ENCODE measurements around the gene ECI1. TPM values are rescaled to one million over a fixed set of nuclear protein-coding genes. Genes with fewer than 3 reads are reported as not detected.

Gene ECI1
- total RNA-seq, 1 experiment from 2014 or later: 95.4 TPM

DNA sequence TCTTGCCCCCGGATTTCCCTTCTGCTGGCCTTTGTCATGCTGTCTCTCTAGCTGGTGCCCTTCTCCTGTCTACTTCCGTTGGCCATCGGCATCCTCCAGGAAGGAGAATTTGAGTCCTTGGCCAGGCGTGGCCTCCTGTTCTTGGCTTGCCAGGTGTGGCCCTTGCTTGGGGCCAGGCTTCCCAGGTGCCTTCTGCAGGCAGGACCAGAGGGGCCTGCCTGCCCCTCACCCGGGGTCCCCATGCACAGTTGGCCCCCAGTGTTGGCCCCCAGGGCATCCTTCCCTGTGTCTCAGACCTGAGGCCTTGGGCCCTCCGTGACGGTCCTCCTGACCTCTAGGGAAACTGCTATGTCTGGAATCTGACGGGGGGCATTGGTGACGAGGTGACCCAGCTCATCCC is 43.5 kb downstream of the ECI1 start:
- Histone ChIP-seq H2BK12ac (ENCODE audit: insufficient read length, low read depth, low read length) (no peak overlapping the region), H3K9ac (ENCODE audit: extremely low read depth, insufficient read length, low read length) (no peak overlapping the region), H2BK5ac (ENCODE audit: insufficient read length, low read length) (no peak overlapping the region), H3K23me2 (ENCODE audit: insufficient read length, low read depth, low read length, poor library complexity, severe bottlenecking) (peaks cover 12% of the 10 kb centered on the region), H4K8ac (replicated peaks; ENCODE audit: insufficient read length, low read depth, low read length) (no peak overlapping the region), H2BK15ac (ENCODE audit: low read depth, low read length) (no peak overlapping the region), H3K4me2 (ENCODE audit: insufficient read depth, insufficient read length, low read length) (no peak overlapping the region), H3K27ac (ENCODE audit: insufficient read length, low read depth, low read length) (no peak overlapping the region), H3T11ph (ENCODE audit: low read length) (no peak overlapping the region), H3K18ac (ENCODE audit: insufficient read length, low read depth, low read length) (no peak overlapping the region), H3K79me2 (ENCODE audit: insufficient read depth, low read length) (no peaks in the 10 kb centered on the region; the same call in 1 of the 2 replicates), H3K23ac (ENCODE audit: insufficient read length, low read depth, low read length) (no peak overlapping the region), H3K56ac (ENCODE audit: insufficient read length, low read depth, low read length) (no peak overlapping the region), H2AK5ac (ENCODE audit: insufficient read length, low read length) (no peak overlapping the region), H4K91ac (ENCODE audit: insufficient read length, low read depth, low read length) (no peak overlapping the region), H4K5ac (ENCODE audit: insufficient read length, low read depth, low read length) (no peak overlapping the region), H2BK120ac (ENCODE audit: low read depth, low read length, poor library complexity, severe bottlenecking) (no peak overlapping the region), H3K4ac (ENCODE audit: low read depth, low read length) (no peak overlapping the region), H3K14ac (ENCODE audit: insufficient read depth, low read length) (no peak overlapping the region), H4K20me1 (ENCODE audit: control insufficient read depth, insufficient read depth, insufficient read length) (no peaks in the 10 kb centered on the region), H2AFZ (ENCODE audit: low read length) (no peak overlapping the region), H3K9me3 (ENCODE audit: control insufficient read depth, low read depth, low read length) (no peaks in the 10 kb centered on the region), H3K79me1 (ENCODE audit: insufficient read depth, low read depth, low read length, poor library complexity, severe bottlenecking) (peaks cover under 1% of the 10 kb centered on the region), H3K27me3 (ENCODE audit: insufficient read depth, low read length) (no peaks in the 10 kb centered on the region), H2BK20ac (ENCODE audit: low read depth, low read length, poor library complexity, severe bottlenecking) (no peak overlapping the region), H3K4me1 (ENCODE audit: insufficient read depth, low read length) (no peaks in the 10 kb centered on the region; the same call in 1 of the 2 replicates)
- TF ChIP-seq, protein P1, sequence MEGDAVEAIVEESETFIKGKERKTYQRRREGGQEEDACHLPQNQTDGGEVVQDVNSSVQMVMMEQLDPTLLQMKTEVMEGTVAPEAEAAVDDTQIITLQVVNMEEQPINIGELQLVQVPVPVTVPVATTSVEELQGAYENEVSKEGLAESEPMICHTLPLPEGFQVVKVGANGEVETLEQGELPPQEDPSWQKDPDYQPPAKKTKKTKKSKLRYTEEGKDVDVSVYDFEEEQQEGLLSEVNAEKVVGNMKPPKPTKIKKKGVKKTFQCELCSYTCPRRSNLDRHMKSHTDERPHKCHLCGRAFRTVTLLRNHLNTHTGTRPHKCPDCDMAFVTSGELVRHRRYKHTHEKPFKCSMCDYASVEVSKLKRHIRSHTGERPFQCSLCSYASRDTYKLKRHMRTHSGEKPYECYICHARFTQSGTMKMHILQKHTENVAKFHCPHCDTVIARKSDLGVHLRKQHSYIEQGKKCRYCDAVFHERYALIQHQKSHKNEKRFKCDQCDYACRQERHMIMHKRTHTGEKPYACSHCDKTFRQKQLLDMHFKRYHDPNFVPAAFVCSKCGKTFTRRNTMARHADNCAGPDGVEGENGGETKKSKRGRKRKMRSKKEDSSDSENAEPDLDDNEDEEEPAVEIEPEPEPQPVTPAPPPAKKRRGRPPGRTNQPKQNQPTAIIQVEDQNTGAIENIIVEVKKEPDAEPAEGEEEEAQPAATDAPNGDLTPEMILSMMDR (conservative IDR thresholded peaks at IDR 0.05): no peak
- peaks cover 11 to 41% (median 39%) of the 10 kb centered on the region in 3 experiments; a peak in 6 of 7 replicates for H3K36me3 Mint-ChIP-seq (ENCODE audit: insufficient read depth in 1 of 3, low read depth in 3 of 3)
- peaks cover 0 to 9% of the 10 kb centered on the region in 2 experiments; a peak in 1 of 5 replicates for H3K9me3 Mint-ChIP-seq
- H3K4me3 Mint-ChIP-seq: peak overlapping the region; percentile 47 to 57
- H3K27me3 Mint-ChIP-seq (ENCODE audit: low read depth): peaks cover 10% of the 10 kb centered on the region
- DNase-seq: no peak
- no CpG with 5 or more reads among the region's 9 CpGs for WGBS (ENCODE audit: extremely low coverage, insufficient read length, low lambda C conversion rate)
- peak overlapping the region in 2 of 3 experiments; percentile 11 to 15; a peak in 2 of 7 replicates for H3K27ac Mint-ChIP-seq
- peaks cover 13 to 15% of the 10 kb centered on the region in 2 experiments for H3K4me1 Mint-ChIP-seq
